ENCODE data around the gene EFCAB9. TPM values are rescaled to one million over a fixed set of nuclear protein-coding genes. Genes with fewer than 3 reads are reported as not detected.
"Not testable (repeated sequence)": the region's sequence is repeated elsewhere in the genome, so short reads cannot be mapped to it uniquely, and the experiment has no call there.

EFCAB9 gene
- total RNA-seq, 1 donor from 2014 or later = not detected

DNA sequence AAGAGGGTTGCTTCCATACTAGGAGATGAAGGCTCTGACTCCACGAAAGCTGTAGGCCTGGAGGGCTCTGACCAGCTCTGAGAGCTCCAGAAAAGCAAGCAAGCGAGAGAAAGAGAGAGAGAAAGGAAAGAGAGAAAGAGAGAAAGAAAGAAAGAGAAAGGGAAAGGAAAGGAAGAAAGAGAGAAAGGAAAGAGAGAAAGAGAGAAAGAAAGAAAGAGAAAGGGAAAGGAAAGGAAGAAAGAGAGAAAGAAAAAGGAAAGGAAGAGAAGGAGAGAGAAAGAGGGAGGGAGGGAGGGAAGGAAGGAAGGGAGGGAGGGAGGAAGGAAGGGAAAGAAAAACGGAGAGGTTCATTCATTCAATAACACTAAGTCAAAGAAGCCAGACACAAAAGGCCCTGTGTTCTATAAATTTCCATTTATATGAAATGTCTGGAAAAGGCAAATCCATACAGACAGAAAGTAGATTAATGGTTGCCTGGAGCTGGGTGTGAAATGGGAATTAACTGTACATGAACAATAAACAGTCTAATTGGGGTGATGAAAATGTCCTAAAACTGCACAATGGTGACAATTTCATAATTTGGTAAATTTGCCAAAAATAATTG lies 4.2 kb upstream of the EFCAB9 start:
- H3K4me1 Mint-ChIP-seq (ENCODE audit: unreplicated experiment) = peaks cover 11% of the 10 kb centered on the region
- TF ChIP-seq CTCF (conservative IDR thresholded peaks at IDR 0.05) = no peak
- H3K27me3 Mint-ChIP-seq = peaks cover 21% of the 10 kb centered on the region
- no peaks in the 10 kb centered on the region for H3K9me3 Mint-ChIP-seq
- DNase-seq (ENCODE audit: extremely low spot score, unreplicated experiment) = no peak
- no peak overlapping the region for H3K27ac Mint-ChIP-seq
- H3K4me3 Mint-ChIP-seq = peak overlapping the region; percentile 85
- H3K36me3 Mint-ChIP-seq = no peaks in the 10 kb centered on the region

GRCh38 chr5:172194985-172195774 lies 1.2 kb downstream of the EFCAB9 start:
- Mint-ChIP-seq H3K36me3 (no peaks in the 10 kb centered on the region), H3K9me3 (no peaks in the 10 kb centered on the region), H3K4me1 (ENCODE audit: unreplicated experiment) (no peaks in the 10 kb centered on the region), H3K27ac (no peak overlapping the region), H3K27me3 (peaks cover under 1% of the 10 kb centered on the region), H3K4me3 (no peak overlapping the region)
- no peak for DNase-seq (ENCODE audit: extremely low spot score, unreplicated experiment)
- no peak for TF ChIP-seq CTCF (conservative IDR thresholded peaks at IDR 0.05)

DNA sequence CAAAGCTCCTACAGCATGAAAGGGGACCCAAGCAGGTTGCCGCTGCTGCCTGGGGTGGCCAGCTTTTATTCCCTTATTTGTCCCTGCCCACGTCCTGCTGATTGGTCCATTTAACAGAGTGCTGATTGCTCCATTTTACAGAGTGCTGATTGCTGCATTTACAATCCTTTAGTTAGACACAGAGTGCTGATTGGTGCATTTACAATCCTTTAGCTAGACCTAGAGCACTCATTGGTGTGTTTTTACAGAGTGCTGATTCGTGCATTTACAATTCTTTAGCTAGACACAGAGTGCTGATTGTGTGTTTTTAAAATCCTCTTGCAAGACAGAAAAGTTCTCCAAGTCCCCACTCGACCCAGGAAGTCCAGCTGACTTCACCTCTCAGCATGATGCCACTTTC lies 3.8 kb downstream of the EFCAB9 start:
- H3K9me3 Mint-ChIP-seq, H3K27ac Mint-ChIP-seq: not testable (repeated sequence)

DNA sequence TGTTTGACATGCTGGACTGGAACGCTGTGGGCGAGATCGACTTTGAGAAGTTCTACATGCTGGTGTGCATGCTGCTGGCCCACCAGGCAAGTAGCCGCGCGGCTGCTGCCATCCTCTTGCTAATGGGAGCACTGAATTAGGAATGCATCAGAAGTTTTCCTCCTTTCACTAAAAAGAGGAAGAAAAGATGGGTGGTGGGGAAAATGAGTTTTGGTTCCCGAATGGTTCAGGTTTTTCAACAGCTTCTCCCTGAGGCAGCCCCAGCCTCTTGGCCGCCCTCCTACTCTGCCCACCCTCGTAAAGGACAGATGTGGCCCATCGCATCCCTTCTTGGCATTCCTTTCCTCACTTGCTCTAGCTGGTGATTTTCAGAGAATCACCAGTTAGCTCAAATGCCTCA lies 5.5 kb downstream of the EFCAB9 start:
- DNase-seq (ENCODE audit: extremely low spot score, unreplicated experiment) = no peak
- H3K36me3 Mint-ChIP-seq = no peaks in the 10 kb centered on the region
- no peak overlapping the region for H3K27ac Mint-ChIP-seq
- H3K9me3 Mint-ChIP-seq = no peaks in the 10 kb centered on the region
- no peaks in the 10 kb centered on the region for H3K4me1 Mint-ChIP-seq (ENCODE audit: unreplicated experiment)
- H3K4me3 Mint-ChIP-seq = no peak overlapping the region
- no peaks in the 10 kb centered on the region for H3K27me3 Mint-ChIP-seq
- no peak for TF ChIP-seq CTCF (conservative IDR thresholded peaks at IDR 0.05)

More for the DNA sequence above, 3.8 kb downstream of the EFCAB9 start:
- not testable (repeated sequence) for H3K4me1 Mint-ChIP-seq (ENCODE audit: unreplicated experiment); DNase-seq (ENCODE audit: extremely low spot score, unreplicated experiment); H3K4me3 Mint-ChIP-seq; H3K36me3 Mint-ChIP-seq; H3K27me3 Mint-ChIP-seq

GRCh38 chr5:172200476-172200875 lies 6.5 kb downstream of the EFCAB9 start:
- Mint-ChIP-seq H3K4me1 (ENCODE audit: unreplicated experiment) (no peaks in the 10 kb centered on the region), H3K27me3 (no peaks in the 10 kb centered on the region), H3K4me3 (no peak overlapping the region), H3K36me3 (no peaks in the 10 kb centered on the region), H3K9me3 (no peaks in the 10 kb centered on the region), H3K27ac (no peak overlapping the region)
- no peak for TF ChIP-seq CTCF (conservative IDR thresholded peaks at IDR 0.05)
- no peak for DNase-seq (ENCODE audit: extremely low spot score, unreplicated experiment)

DNA sequence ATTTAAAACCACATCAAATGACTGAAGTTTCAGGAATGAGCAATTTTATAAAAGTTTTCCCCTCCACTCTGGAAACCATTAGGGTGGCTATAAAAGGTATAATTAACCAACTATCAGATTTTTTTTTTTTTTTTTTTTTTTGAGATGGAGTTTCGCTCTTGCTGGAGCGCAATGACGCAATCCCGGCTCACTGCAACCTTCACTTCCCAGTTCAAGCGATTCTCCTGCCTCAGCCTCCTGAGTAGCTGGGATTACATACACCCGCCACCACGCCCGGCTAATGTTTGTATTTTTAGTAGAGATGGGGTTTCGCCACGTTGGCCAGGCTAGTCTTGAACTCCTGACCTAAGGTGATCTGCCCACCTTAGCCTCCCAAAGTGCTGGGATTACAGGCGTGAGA lies 12.0 kb downstream of the EFCAB9 start:
- not testable (repeated sequence) for H3K4me3 Mint-ChIP-seq; H3K27me3 Mint-ChIP-seq; H3K27ac Mint-ChIP-seq; H3K4me1 Mint-ChIP-seq (ENCODE audit: unreplicated experiment); H3K9me3 Mint-ChIP-seq; DNase-seq (ENCODE audit: extremely low spot score, unreplicated experiment)
- peaks cover 27% of the 10 kb centered on the region for H3K36me3 Mint-ChIP-seq

All from type B pancreatic cell (in vitro differentiated cells).